ENCODE data around the gene MAPT. TPM values are rescaled to one million over a fixed set of nuclear protein-coding genes. Genes with fewer than 3 reads are reported as not detected.

Gene MAPT
- total and polyA plus RNA-seq, 2 of the 4 experiments (the other 2 are of a cell fraction) = 0.18 to 0.19 TPM

DNA sequence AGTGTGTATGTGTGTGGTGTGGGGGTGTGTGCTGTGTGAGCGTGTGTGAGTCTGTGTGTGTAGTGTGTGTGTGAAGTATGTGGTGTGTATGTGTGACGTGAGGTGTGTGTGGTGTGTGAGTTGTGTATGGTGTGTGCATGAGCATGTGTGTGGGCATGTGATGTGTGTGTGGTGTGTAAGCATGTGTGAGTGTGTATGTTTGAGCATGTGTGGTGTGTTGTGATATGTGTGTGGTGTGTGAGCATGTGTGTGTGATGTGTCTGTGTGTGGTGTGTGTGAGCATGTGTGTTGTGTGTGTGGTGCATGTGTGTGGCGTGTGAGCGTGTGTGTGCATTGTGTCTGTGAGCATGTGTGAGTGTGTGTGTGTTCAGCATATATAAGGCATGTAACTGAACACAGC is 20.9 kb downstream of the MAPT start:
- Histone ChIP-seq H3K9ac (ENCODE audit: low read depth, low read length) (no peak overlapping the region), H2AK5ac (ENCODE audit: low read depth, low read length) (no peak overlapping the region), H3K27ac (ENCODE audit: insufficient read depth, low read length) (no peak overlapping the region), H3K9me3 (ENCODE audit: control insufficient read depth, insufficient read depth, low read length) (peaks cover 3% of the 10 kb centered on the region), H3K4ac (ENCODE audit: low read depth, low read length) (no peak overlapping the region), H2BK5ac (ENCODE audit: low read depth, low read length, poor library complexity, severe bottlenecking) (peak overlapping the region; percentile 73), H2AFZ (replicated peaks; ENCODE audit: low read length, poor library complexity) (peak overlapping the region; percentile 32), H3K4me1 (ENCODE audit: control insufficient read depth, insufficient read depth, low read length) (no peaks in the 10 kb centered on the region), H3K27me3 (ENCODE audit: control insufficient read depth, insufficient read depth, low read length) (peaks cover 28% of the 10 kb centered on the region), H4K5ac (ENCODE audit: low read depth, low read length) (no peak overlapping the region), H4K8ac (ENCODE audit: low read depth in 2 of 2, low read length in 2 of 2) (no peak overlapping the region), H2BK20ac (ENCODE audit: low read depth, low read length) (no peak overlapping the region), H3K79me1 (ENCODE audit: low read depth in 1 of 2, low read length in 2 of 2) (no peaks in the 10 kb centered on the region), H2AK9ac (replicated peaks; ENCODE audit: low read depth, low read length, poor library complexity) (peak overlapping the region; percentile 55), H2BK120ac (ENCODE audit: low read depth, low read length) (no peak overlapping the region), H4K91ac (ENCODE audit: insufficient read depth, low read depth, low read length) (no peak overlapping the region), H3K56ac (ENCODE audit: extremely low read depth, insufficient read depth, low read length) (no peak overlapping the region), H3K4me3 (ENCODE audit: insufficient read depth, low read depth, low read length) (no peak overlapping the region), H4K20me1 (ENCODE audit: insufficient read depth, low read length) (no peaks in the 10 kb centered on the region), H3K4me2 (ENCODE audit: low read depth, low read length) (no peak overlapping the region), H2BK15ac (ENCODE audit: low read depth, low read length) (no peak overlapping the region), H3K9me1 (ENCODE audit: insufficient read depth, low read length) (peaks cover 5% of the 10 kb centered on the region; the same call in 1 of the 2 replicates), H3K18ac (ENCODE audit: low read depth, low read length) (no peak overlapping the region), H3K23ac (ENCODE audit: low read depth, low read length) (no peak overlapping the region), H3K14ac (replicated peaks; ENCODE audit: low read depth, low read length) (no peak overlapping the region), H3K36me3 (ENCODE audit: control insufficient read depth, insufficient read depth, low read length) (no peaks in the 10 kb centered on the region)
- TF ChIP-seq, protein P1, sequence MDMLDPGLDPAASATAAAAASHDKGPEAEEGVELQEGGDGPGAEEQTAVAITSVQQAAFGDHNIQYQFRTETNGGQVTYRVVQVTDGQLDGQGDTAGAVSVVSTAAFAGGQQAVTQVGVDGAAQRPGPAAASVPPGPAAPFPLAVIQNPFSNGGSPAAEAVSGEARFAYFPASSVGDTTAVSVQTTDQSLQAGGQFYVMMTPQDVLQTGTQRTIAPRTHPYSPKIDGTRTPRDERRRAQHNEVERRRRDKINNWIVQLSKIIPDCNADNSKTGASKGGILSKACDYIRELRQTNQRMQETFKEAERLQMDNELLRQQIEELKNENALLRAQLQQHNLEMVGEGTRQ (IDR thresholded peaks at IDR 0.05; ENCODE audit: low read depth, low read length) = no peak
- TF ChIP-seq RFX5 (IDR thresholded peaks at IDR 0.05; ENCODE audit: low read depth, low read length) (no peak), MXI1 (IDR thresholded peaks at IDR 0.05; ENCODE audit: borderline replicate concordance, low read depth, low read length) (no peak)
- intact Hi-C loops (cut with micrococcal nuclease) = no loop called here
- BruUV-seq (replicated peaks) = no TSS peak
- CTCF ChIA-PET = no interaction called here
- in situ Hi-C loops (cut with MboI; ENCODE audit: low sequenced_read_pairs) = no loop called here
- dilution Hi-C loops (cut with HindIII; ENCODE audit: low sequenced_read_pairs, unreplicated experiment) = no loop called here
- DNase-seq (no peak), ATAC-seq (ENCODE audit: low read depth) (no peak)
- 80% methylated on average over 4 of the region's 4 CpGs; no CpG with 5 or more reads in 1 of the 2 experiments for WGBS, 2 experiments (ENCODE audit: extremely low coverage in 2 of 2, insufficient read length in 1 of 2)
- POLR2A ChIA-PET (ENCODE audit: unreplicated experiment) = no interaction called here

Data from IMR-90 (cell line).